Fibroblast of the aortic adventitia (primary cell): ENCODE data around the gene PIGU. TPM values are rescaled to one million over a fixed set of nuclear protein-coding genes. Genes with fewer than 3 reads are reported as not detected.

Source experiments
- DNase-seq: peaks from one replicate; pipeline ENCODE4 v3.0.0-alpha.2; 2010; ENCODE audit warnings: low read depth
- H3K4me3 ChIP-seq: 2 replicates; pipeline ENCODE4 v1.5.1; 2011; ENCODE audit warnings: low read depth, mild to moderate bottlenecking, control low read depth, low read length, moderate library complexity
- total RNA-seq: library from RNA; depleted of rRNA; stranded (reverse); fragments of >200 nt; gene quantifications from 2 replicates; pipeline ENCODE4 v1.2.3, GENCODE V29; 2012; ENCODE audit warnings: low replicate concordance
- TF ChIP-seq, protein P1 (sequence below): IDR thresholded peaks from 2 replicates; pipeline ENCODE4 v1.5.1; 2011; ENCODE audit warnings: mild to moderate bottlenecking, low read length, control low read depth, inconsistent platforms; ENCODE audit not compliant: insufficient read depth

The PIGU gene
- total RNA-seq, 1 donor, result 21.1 TPM

DNA sequence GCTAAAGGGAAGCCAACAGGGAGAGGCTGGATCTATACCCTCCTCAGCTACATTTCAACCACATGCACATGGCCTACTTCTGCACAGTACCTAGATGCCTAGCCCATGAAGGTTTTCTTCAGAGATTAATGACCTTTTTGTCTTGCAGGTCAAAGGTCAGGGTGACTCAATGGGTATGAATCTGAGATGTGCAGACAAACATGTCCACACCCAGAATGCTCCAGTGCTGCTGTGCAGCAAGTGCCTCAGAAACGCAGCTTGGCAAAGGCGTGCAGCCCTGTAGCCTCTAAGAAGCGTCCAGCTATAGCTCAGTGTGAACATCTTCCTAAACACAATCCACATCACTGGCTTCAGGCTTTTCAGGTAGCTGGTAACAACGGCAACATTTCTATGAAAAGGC, 94.0 kb downstream of the PIGU start:
- DNase-seq, result peak; percentile 36
- TF ChIP-seq, protein P1, sequence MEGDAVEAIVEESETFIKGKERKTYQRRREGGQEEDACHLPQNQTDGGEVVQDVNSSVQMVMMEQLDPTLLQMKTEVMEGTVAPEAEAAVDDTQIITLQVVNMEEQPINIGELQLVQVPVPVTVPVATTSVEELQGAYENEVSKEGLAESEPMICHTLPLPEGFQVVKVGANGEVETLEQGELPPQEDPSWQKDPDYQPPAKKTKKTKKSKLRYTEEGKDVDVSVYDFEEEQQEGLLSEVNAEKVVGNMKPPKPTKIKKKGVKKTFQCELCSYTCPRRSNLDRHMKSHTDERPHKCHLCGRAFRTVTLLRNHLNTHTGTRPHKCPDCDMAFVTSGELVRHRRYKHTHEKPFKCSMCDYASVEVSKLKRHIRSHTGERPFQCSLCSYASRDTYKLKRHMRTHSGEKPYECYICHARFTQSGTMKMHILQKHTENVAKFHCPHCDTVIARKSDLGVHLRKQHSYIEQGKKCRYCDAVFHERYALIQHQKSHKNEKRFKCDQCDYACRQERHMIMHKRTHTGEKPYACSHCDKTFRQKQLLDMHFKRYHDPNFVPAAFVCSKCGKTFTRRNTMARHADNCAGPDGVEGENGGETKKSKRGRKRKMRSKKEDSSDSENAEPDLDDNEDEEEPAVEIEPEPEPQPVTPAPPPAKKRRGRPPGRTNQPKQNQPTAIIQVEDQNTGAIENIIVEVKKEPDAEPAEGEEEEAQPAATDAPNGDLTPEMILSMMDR, result no peak
- H3K4me3 ChIP-seq, result no peak overlapping the region

DNA sequence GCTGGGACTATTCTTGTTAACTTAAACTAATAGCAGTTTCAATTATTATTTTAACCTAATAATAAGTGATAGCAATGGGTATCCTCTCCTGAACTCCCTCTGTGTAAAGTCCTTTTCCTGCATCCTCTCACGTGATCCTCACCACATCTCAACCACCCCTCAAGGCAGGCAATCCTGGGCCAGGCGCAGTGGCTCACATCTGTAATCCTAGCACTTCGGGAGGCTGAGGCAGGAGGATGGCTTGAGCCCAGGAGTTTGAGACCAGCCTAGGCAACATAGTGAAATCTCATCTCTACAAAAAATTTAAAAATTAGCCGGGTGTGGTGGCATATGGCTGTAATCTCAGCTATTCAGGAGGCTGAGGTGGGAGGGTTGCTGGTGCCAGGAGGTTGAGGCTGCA, 94.7 kb downstream of the PIGU start:
- no peak for DNase-seq
- TF ChIP-seq, protein P1, result no peak
- H3K4me3 ChIP-seq, result no peak overlapping the region

DNA sequence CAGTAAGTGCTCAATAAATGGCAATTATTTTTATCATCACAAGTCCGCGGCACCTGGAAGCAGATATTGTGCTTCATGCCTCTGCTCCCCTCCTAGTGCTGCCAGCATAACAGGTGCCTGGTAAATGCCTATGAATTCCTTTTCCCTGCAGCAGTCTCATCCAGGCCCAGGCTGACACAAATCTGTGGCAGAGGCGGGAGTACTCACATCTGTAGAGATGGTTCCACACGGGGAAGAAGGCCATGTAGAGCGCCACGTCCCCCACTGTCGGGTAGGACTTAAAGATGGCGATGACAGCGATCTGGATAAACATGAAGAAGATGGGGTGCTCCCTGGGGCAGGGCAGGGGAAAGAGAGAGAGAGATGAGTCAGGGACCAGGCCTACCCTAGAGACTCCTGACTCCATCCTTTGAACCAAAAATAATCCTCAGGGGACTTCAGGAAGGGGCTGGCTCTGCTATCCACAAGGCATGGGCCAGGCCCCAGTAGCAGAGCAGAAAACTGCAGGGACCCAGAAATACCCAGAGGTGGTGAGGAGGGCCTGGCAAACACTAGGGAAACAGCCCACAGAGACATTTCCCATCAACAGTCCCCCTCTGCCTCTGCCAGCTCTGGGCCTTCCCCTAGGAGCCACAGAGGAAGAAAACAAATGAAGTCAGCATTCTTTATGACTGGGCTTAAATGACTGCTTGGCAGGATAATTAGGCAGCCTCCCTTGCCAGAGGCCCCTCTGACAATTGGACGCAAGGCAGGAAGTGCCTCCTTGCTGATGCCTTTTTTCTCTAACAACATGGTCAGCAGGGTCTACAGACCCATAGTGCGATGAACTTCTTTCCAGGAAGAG, 95.3 kb downstream of the PIGU start:
- TF ChIP-seq, protein P1, result no peak
- no peak overlapping the region for H3K4me3 ChIP-seq
- DNase-seq, result peak; percentile 75

DNA sequence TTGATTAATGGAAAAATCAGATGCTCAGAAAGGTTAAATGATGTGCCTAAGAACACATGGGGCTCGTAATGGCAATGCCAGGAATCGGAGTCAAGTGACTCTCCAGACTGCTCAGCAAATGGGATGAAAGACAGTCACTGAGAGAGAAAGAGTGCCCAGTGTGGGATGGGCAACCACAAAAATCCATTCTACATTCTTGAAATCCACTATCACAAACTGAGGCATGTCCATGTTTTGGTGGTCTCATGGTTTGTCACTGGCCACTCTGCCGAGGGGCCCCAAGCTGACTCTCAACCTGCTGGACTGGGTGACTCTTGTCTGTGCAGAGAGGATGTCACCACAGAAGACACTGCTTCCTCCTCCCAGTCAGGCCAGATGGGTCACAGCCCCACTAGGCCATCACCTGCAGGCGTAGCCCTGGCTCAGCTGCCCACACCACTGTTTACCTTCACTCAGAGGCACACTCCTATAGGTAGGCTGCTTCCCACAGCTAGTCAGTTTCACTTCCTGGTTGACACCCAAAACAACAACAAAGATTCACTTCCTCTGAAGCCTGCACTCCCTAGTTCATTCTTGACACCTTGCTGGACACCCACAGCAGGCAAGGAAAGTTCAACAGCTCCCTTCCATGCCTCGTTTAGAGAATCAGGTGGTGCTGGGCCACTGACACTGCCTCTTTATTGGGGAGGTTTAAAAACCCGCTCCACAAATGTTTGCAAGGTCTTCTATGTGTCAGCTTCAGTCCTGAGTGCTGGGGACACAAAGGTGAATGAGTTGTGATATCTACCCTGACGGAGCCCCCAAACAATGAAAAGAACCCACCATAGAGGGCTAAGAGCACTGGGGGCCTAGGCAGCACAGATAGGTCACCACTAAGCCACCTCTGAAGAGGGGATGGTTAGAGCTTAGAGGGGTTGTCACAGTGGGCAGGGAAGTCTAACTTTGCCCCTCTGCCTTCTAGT, 96.6 kb downstream of the PIGU start:
- DNase-seq, result no peak
- TF ChIP-seq, protein P1, result no peak
- no peak overlapping the region for H3K4me3 ChIP-seq

DNA sequence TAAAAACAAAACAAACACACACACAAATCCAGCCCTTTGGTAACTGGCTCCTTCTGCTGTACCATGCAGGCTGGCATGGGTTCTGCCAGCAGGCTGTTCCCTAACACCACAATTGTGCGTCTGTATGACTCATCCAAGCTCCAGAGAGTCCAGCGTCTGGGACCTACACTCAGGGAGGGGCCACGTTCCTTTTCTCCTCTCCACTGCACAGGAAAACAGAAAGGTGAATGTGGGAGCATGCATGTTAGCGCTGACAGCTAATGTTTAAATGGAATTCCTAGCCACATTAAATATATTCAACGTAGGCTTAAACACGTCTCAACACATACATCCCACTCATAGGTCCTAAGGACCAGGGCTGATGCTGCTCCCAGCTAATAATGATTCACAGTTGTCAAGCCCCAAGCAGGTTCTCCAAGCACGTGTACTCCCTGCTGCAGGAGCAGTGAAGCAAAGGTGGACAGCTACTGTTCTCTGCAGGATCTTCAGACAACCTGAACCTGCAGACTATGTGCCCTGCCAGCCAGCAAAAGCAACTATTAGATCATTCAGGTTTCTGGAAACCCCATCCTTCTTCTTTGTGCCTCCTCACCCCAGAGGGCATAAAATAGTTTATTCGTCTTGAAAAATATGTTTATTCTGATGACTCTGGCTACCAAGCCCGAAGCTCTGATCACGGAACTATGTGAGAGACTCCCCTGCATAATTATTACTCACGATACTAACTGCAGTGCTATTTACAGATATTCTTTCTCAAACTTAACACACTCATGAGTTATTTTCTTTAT, 97.5 kb downstream of the PIGU start:
- TF ChIP-seq, protein P1, result peak; percentile 64
- peak; percentile 78 for DNase-seq
- H3K4me3 ChIP-seq, result no peak overlapping the region

DNA sequence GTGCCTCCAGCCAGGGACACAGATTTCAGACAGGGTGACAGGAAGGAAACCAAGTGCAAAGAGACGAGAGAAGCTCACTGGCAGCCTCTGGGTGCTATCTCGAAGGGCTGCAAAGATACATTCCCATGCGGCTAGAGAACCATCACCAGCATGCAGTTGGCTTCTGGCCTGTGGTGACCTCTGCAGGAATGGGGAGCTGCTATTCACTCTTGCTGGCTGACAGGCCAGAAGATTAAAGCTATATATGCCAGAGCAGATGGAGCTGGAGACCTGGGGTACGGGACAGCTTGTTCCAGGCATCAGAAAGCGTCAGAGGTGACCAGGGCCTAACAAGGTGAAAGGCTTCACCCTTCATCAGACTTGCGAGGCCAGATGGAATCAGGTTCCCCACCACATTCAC, 98.4 kb downstream of the PIGU start:
- TF ChIP-seq, protein P1, result no peak
- H3K4me3 ChIP-seq, result no peak overlapping the region
- DNase-seq, result no peak
